T-helper 9 cell (primary cell): ENCODE measurements around the gene GYS2.

Source experiments
- DNase-seq: peaks from one replicate; pipeline ENCODE4 v3.0.0-alpha.2; 2020

The GYS2 gene

DNA sequence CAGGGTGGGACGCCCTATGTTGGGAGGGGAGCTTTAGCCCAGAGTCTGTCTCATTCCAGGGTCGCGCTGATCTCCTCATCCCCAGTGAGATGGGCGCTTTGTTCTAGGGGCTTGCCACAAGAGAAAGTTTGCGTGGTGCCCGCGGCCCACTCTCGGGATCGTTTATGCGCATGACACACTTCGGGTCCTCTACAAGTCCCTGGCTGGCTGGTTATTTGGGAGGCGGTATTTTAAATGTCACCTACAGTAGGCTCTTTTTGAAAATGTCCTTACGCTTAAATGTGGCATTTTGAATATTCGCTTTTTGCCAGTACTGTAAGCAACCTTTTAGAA lies 102.5 kb downstream of the GYS2 start:
- no peak for DNase-seq

DNA sequence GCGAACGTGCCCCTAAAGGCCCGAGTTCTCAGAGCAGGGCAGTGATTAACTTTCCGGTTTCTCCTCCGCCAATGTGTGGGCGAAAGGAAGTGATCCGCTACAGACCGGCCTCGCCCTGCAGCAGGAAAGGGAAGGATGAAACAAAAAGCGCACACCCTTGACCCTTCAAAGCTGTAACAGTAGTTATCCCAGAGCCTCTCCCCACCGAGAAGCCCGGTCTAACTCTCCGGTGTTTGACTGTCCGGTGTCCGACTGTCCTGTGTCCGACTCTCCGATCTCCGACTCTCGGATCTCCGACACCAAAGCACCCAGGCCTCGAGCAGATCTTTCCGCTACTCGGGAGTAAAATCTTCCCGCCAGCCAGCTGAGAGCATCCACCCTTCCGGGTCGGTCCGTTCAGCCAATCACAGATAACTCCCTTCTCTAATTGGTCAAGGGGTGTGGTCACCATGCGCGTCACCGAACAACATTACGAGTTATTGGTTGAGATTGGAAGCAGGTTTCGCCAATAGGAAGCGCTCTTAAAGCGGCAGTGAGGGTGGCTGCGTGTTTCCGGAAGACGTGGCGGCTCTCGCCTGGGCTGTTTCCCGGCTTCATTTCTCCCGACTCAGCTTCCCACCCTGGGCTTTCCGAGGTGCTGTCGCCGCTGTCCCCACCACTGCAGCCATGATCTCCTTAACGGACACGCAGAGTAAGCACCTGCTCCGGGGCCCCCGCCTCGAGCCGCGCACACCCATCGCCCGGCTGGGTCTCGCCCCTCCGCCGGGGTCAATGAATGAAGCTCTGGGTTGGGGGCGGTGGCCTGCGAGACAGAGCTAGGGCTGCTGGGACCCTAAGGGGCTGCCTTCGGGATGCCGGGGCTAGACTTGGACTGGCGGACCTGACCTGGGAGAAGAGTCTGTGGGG lies 103.1 kb downstream of the GYS2 start, which contains the start of the genes GOLT1B and RECQL:
Gene GOLT1B, plus strand, starts transcription at position 532 of the 906 bp plus-strand sequence. Its CDS starts 135 bp downstream, at position 667.
Gene RECQL, minus strand, starts transcription at position 378 of the 906 bp plus-strand sequence. CDS start 2,065 bp downstream, outside the sequence.
- peak; percentile 76 for DNase-seq

DNA sequence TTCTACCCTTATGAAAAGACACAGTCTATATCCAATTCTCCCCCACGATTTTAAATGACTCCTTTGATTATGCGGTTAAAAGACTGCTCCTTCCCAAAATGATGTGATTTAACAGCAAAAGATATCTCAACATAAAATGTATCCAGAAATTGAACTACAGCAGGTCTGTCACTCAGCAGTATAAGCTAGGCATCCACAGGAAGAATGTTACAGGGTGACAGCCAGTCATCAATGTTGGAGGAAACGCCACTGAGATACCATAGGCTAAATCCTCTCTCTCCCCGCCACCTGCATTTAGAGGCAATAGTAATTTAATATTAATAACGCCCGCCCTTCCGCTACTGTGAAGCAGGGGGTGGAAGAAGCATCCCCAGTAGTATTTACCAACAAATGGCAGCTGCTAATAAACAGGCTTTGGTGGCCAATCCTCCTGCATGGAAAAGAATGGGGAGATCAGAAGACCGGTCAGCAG lies 103.8 kb downstream of the GYS2 start:
- DNase-seq: no peak

DNA sequence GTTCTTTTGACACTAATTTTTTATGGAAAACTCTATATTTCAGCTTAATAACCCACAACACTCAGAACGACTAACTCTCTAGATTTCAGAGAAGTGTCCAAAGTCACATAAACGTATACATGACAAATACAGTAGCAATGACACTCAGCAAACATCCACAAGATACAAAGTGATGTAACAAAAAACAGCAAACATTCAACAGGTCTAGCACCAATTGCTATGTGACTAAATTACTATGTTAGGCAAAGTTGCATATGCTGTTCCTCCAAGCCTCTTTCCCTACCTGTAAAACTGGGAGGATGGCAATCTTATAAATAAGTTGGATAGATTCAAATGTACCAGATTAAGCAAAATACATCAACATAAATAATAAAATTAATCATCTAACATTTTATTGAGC lies 104.9 kb downstream of the GYS2 start:
- no peak for DNase-seq
